Mesenchymal stem cell (in vitro differentiated cells and primary cell): ENCODE measurements around the gene SCN4B.

Source experiments
- DNase-seq: peaks from one replicate; pipeline ENCODE4 v3.0.0-alpha.2; 2013
- H2AFZ ChIP-seq: one replicate; pipeline ENCODE4 v1.6.1; 2013; ENCODE audit warnings: low read depth, mild to moderate bottlenecking, control low read depth, inconsistent platforms, low read length, moderate library complexity
- H2AK5ac ChIP-seq: 2 replicates; pipeline ENCODE4 v1.6.1; 2013; ENCODE audit warnings: low read length, moderate library complexity, mild to moderate bottlenecking, inconsistent platforms; ENCODE audit not compliant: severe bottlenecking
- H2BK120ac ChIP-seq: one replicate; pipeline ENCODE4 v1.6.1; 2013; ENCODE audit warnings: low read depth, mild to moderate bottlenecking, inconsistent platforms, low read length, moderate library complexity
- H2BK12ac ChIP-seq, 2 experiments: one replicate each; pipeline ENCODE4 v1.6.1; 2013; ENCODE audit warnings: inconsistent platforms in 2 of 2, low read length in 2 of 2, mild to moderate bottlenecking in 2 of 2, moderate library complexity in 2 of 2, control low read depth in 1 of 2
- H2BK15ac ChIP-seq: one replicate; pipeline ENCODE4 v1.6.1; 2013; ENCODE audit warnings: mild to moderate bottlenecking, low read depth, inconsistent platforms; ENCODE audit not compliant: poor library complexity, severe bottlenecking
- H2BK5ac ChIP-seq: 2 replicates; pipeline ENCODE4 v1.6.1; 2013; ENCODE audit warnings: low read depth, mild to moderate bottlenecking, low read length, control low read depth, inconsistent platforms; ENCODE audit not compliant: poor library complexity, severe bottlenecking
- H3K14ac ChIP-seq, 2 experiments: one replicate each; pipeline ENCODE4 v1.6.1; 2013; ENCODE audit warnings: inconsistent platforms in 2 of 2, low read length in 2 of 2, control low read depth in 1 of 2, mild to moderate bottlenecking in 1 of 2, moderate library complexity in 1 of 2
- H3K18ac ChIP-seq, 2 experiments: one replicate each; pipeline ENCODE4 v1.6.1; 2013; ENCODE audit warnings: inconsistent platforms in 2 of 2, low read length in 2 of 2, control low read depth in 1 of 2, low read depth in 1 of 2, mild to moderate bottlenecking in 1 of 2
- H3K23ac ChIP-seq, 2 experiments: one replicate each; pipeline ENCODE4 v1.6.1; 2013; ENCODE audit warnings: inconsistent platforms in 2 of 2, low read length in 2 of 2, mild to moderate bottlenecking in 2 of 2, moderate library complexity in 2 of 2, control low read depth in 1 of 2
- H3K27ac ChIP-seq: 2 replicates; pipeline ENCODE4 v1.5.1; 2013; ENCODE audit warnings: mild to moderate bottlenecking, moderate library complexity, low read length, control low read depth, inconsistent platforms; ENCODE audit not compliant: poor library complexity, severe bottlenecking
- H3K27me3 ChIP-seq, 2 experiments: 2 replicates each; pipeline versions ENCODE4 v1.6.1 to v1.7.0; 2013; ENCODE audit warnings: low read length in 2 of 2, mild to moderate bottlenecking in 2 of 2, moderate library complexity in 2 of 2, control low read depth in 1 of 2, inconsistent platforms in 1 of 2; ENCODE audit not compliant: control insufficient read depth in 1 of 2, insufficient read depth in 1 of 2
- H3K36me3 ChIP-seq, 2 experiments: 2 replicates each; pipeline versions ENCODE4 v1.6.1 to v1.7.0; 2013; ENCODE audit warnings: low read length in 2 of 2, control low read depth in 1 of 2, inconsistent platforms in 1 of 2, low read depth in 1 of 2, mild to moderate bottlenecking in 1 of 2; ENCODE audit not compliant: insufficient read depth in 2 of 2, control insufficient read depth in 1 of 2
- H3K4ac ChIP-seq, 2 experiments: one replicate each; pipeline ENCODE4 v1.6.1; 2013; ENCODE audit warnings: inconsistent platforms in 2 of 2, low read length in 2 of 2, mild to moderate bottlenecking in 2 of 2, moderate library complexity in 2 of 2, control low read depth in 1 of 2, low read depth in 1 of 2
- H3K4me1 ChIP-seq: 2 replicates; pipeline ENCODE4 v1.6.1; 2013; ENCODE audit warnings: low read depth, low read length, control low read depth; ENCODE audit not compliant: control insufficient read depth, insufficient read depth
- H3K4me2 ChIP-seq: 2 replicates; pipeline ENCODE4 v1.6.1; 2013; ENCODE audit warnings: low read length, mild to moderate bottlenecking, inconsistent platforms; ENCODE audit not compliant: poor library complexity, severe bottlenecking
- H3K4me3 ChIP-seq, 2 experiments: 2 replicates each; pipeline versions ENCODE4 v1.5.1 to v1.7.0; 2013; ENCODE audit warnings: low read length in 2 of 2, mild to moderate bottlenecking in 2 of 2, control low read depth in 1 of 2, low read depth in 1 of 2; ENCODE audit not compliant: insufficient read depth in 1 of 2
- H3K79me1 ChIP-seq: replicated peaks from 2 replicates; pipeline ENCODE4 v1.6.1; 2013; ENCODE audit warnings: mild to moderate bottlenecking, control low read depth, low read length, inconsistent platforms; ENCODE audit not compliant: poor library complexity, severe bottlenecking
- H3K9ac ChIP-seq: 2 replicates; pipeline ENCODE4 v1.7.0; 2013; ENCODE audit warnings: mild to moderate bottlenecking, low read length, moderate library complexity
- H3K9me3 ChIP-seq: 2 replicates; pipeline ENCODE4 v1.7.0; 2013; ENCODE audit warnings: mild to moderate bottlenecking, low read length; ENCODE audit not compliant: control insufficient read depth
- H4K8ac ChIP-seq: one replicate; pipeline ENCODE4 v1.6.1; 2013; ENCODE audit warnings: inconsistent platforms, mild to moderate bottlenecking, low read length, moderate library complexity
- H4K91ac ChIP-seq: one replicate; pipeline ENCODE4 v1.6.1; 2013; ENCODE audit warnings: mild to moderate bottlenecking, low read length, inconsistent platforms
- WGBS: methylation state at CpG from one replicate; pipeline ENCODE4 v1.1.7; 2013; ENCODE audit warnings: mixed read lengths; 5-methylcytosine and 5-hydroxymethylcytosine counted together

Gene SCN4B

GRCh38 chr11:118109231-118109630, 43.4 kb downstream of the SCN4B start:
- H3K4me1 ChIP-seq, result no peaks in the 10 kb centered on the region
- no peak overlapping the region for H4K91ac ChIP-seq
- no peaks in the 10 kb centered on the region for H3K36me3 ChIP-seq
- no peak overlapping the region for H4K8ac ChIP-seq
- H2AFZ ChIP-seq, result no peak overlapping the region
- H2AK5ac ChIP-seq, result no peak overlapping the region
- no peak overlapping the region for H3K14ac ChIP-seq
- H3K18ac ChIP-seq, result no peak overlapping the region
- no peak overlapping the region for H3K9ac ChIP-seq
- 50% methylated on average over 2 of the region's 2 CpGs for WGBS
- no peak overlapping the region for H2BK12ac ChIP-seq
- no peak overlapping the region for H3K4me3 ChIP-seq
- H2BK120ac ChIP-seq, result no peak overlapping the region
- no peak for DNase-seq
- no peak overlapping the region for H3K4ac ChIP-seq
- no peaks in the 10 kb centered on the region for H3K79me1 ChIP-seq
- H3K4me2 ChIP-seq, result no peak overlapping the region
- H3K27me3 ChIP-seq, result peaks cover 27 to 43% of the 10 kb centered on the region in 2 experiments
- no peak overlapping the region for H2BK5ac ChIP-seq
- no peak overlapping the region for H3K23ac ChIP-seq
- no peaks in the 10 kb centered on the region for H3K9me3 ChIP-seq
- no peak overlapping the region for H3K27ac ChIP-seq
- H2BK15ac ChIP-seq, result no peak overlapping the region

- no peak overlapping the region for H2BK15ac ChIP-seq
- H3K18ac ChIP-seq, result no peak overlapping the region
- no peak overlapping the region for H2BK12ac ChIP-seq
- WGBS, result 38% methylated on average over 5 of the region's 5 CpGs
- no peak for DNase-seq
- H3K4ac ChIP-seq, result no peak overlapping the region
- no peaks in the 10 kb centered on the region for H3K79me1 ChIP-seq
- no peak overlapping the region for H3K4me3 ChIP-seq
- no peak overlapping the region for H2BK5ac ChIP-seq
- no peak overlapping the region for H4K8ac ChIP-seq
- no peak overlapping the region for H3K4me2 ChIP-seq
- H3K14ac ChIP-seq, result no peak overlapping the region
- no peak overlapping the region for H3K9ac ChIP-seq
- H3K36me3 ChIP-seq, result no peaks in the 10 kb centered on the region
- no peak overlapping the region for H2BK120ac ChIP-seq
- no peaks in the 10 kb centered on the region for H3K9me3 ChIP-seq
- no peak overlapping the region for H3K27ac ChIP-seq
- H3K23ac ChIP-seq, result no peak overlapping the region
- H3K27me3 ChIP-seq, result peaks cover 28 to 46% of the 10 kb centered on the region in 2 experiments
- H2AFZ ChIP-seq, result no peak overlapping the region
- H2AK5ac ChIP-seq, result no peak overlapping the region
- no peak overlapping the region for H4K91ac ChIP-seq
- no peaks in the 10 kb centered on the region for H3K4me1 ChIP-seq
Measured at GRCh38 chr11:118108513-118108912, 44.1 kb downstream of the SCN4B start.

- no peak overlapping the region for H2BK15ac ChIP-seq
- H3K4me2 ChIP-seq, result no peak overlapping the region
- H3K36me3 ChIP-seq, result no peaks in the 10 kb centered on the region
- H3K27me3 ChIP-seq, result peaks cover 25 to 46% of the 10 kb centered on the region in 2 experiments
- H3K4me3 ChIP-seq, result no peak overlapping the region
- no peak overlapping the region for H2BK120ac ChIP-seq
- no peak overlapping the region for H3K18ac ChIP-seq
- no peaks in the 10 kb centered on the region for H3K79me1 ChIP-seq
- H3K14ac ChIP-seq, result no peak overlapping the region
- H2BK5ac ChIP-seq, result no peak overlapping the region
- no peak overlapping the region for H2AK5ac ChIP-seq
- no peaks in the 10 kb centered on the region for H3K9me3 ChIP-seq
- 80% methylated on average over 1 of the region's 2 CpGs for WGBS
- no peak overlapping the region for H3K23ac ChIP-seq
- no peak overlapping the region for H2AFZ ChIP-seq
- no peak overlapping the region for H3K9ac ChIP-seq
- H4K8ac ChIP-seq, result no peak overlapping the region
- H4K91ac ChIP-seq, result no peak overlapping the region
- DNase-seq, result no peak
- no peak overlapping the region for H3K27ac ChIP-seq
- H2BK12ac ChIP-seq, result no peak overlapping the region
- H3K4ac ChIP-seq, result no peak overlapping the region
- H3K4me1 ChIP-seq, result no peaks in the 10 kb centered on the region
Measured at GRCh38 chr11:118106789-118107335, 45.8 kb downstream of the SCN4B start.

GRCh38 chr11:118105657-118106305, 46.8 kb downstream of the SCN4B start:
- no peak overlapping the region for H4K8ac ChIP-seq
- H3K27me3 ChIP-seq, result peaks cover 27 to 46% of the 10 kb centered on the region in 2 experiments
- H2BK5ac ChIP-seq, result no peak overlapping the region
- no peak overlapping the region for H2BK15ac ChIP-seq
- WGBS, result 63% methylated on average over 4 of the region's 4 CpGs
- H3K4me3 ChIP-seq, result no peak overlapping the region
- no peaks in the 10 kb centered on the region for H3K9me3 ChIP-seq
- H3K23ac ChIP-seq, result no peak overlapping the region
- H2BK12ac ChIP-seq, result no peak overlapping the region
- H3K18ac ChIP-seq, result no peak overlapping the region
- H3K4me2 ChIP-seq, result no peak overlapping the region
- H3K79me1 ChIP-seq, result no peaks in the 10 kb centered on the region
- no peaks in the 10 kb centered on the region for H3K36me3 ChIP-seq
- no peak overlapping the region for H3K4ac ChIP-seq
- H3K9ac ChIP-seq, result no peak overlapping the region
- no peaks in the 10 kb centered on the region for H3K4me1 ChIP-seq
- H3K27ac ChIP-seq, result no peak overlapping the region
- no peak overlapping the region for H3K14ac ChIP-seq
- H2BK120ac ChIP-seq, result no peak overlapping the region
- no peak overlapping the region for H2AK5ac ChIP-seq
- DNase-seq, result no peak
- H2AFZ ChIP-seq, result no peak overlapping the region
- no peak overlapping the region for H4K91ac ChIP-seq
